Kidney (tissue), 14 donors: Measurements from ENCODE around the gene CTNND2. TPM values are rescaled to one million over a fixed set of nuclear protein-coding genes. Genes with fewer than 3 reads are reported as not detected.

Experiments used
- DNase-seq, 5 donors: peaks; one replicate each; pipeline ENCODE4 v3.0.0-alpha.2; 2013 to 2020
- FAIRE-seq: peaks from 2 replicates; lab custom pipeline; 2012; peaks lifted over from hg19 to GRCh38; lab: Jason Lieb, UNC
- H3K27ac ChIP-seq, 2 donors: one replicate each; pipeline ENCODE4 v1.7.0; 2013; ENCODE audit warnings: low read depth in 2 of 2, low read length in 2 of 2, inconsistent platforms in 1 of 2
- H3K27me3 ChIP-seq: one replicate; pipeline ENCODE4 v1.7.1; 2013; ENCODE audit warnings: low read length, inconsistent platforms; ENCODE audit not compliant: control insufficient read depth, insufficient read depth
- H3K36me3 ChIP-seq, 3 donors: one replicate each; pipeline versions ENCODE4 v1.7.0 to v1.7.1; 2013; ENCODE audit warnings: low read length in 3 of 3, control low read depth in 1 of 3, inconsistent platforms in 1 of 3; ENCODE audit not compliant: insufficient read depth in 3 of 3, control insufficient read depth in 2 of 3
- H3K4me1 ChIP-seq, 3 donors: one replicate each; pipeline versions ENCODE4 v1.7.0 to v1.7.1; 2013; ENCODE audit warnings: low read length in 3 of 3, inconsistent platforms in 1 of 3, low read depth in 1 of 3; ENCODE audit not compliant: control insufficient read depth in 2 of 3, insufficient read depth in 2 of 3
- H3K4me3 ChIP-seq, 3 donors: one replicate each; pipeline versions ENCODE4 v1.7.0 to v1.8.1; 2013; ENCODE audit warnings: low read length in 3 of 3, control low read depth in 1 of 3, inconsistent platforms in 1 of 3
- H3K9ac ChIP-seq, 3 donors: one replicate each; pipeline versions ENCODE4 v1.7.0 to v1.7.1; 2013; ENCODE audit warnings: low read length in 3 of 3, control low read depth in 1 of 3, inconsistent platforms in 1 of 3
- H3K9me3 ChIP-seq, 3 donors: one replicate each; pipeline versions ENCODE4 v1.7.0 to v1.7.1; 2013; ENCODE audit warnings: low read length in 3 of 3, control low read depth in 1 of 3, inconsistent platforms in 1 of 3; ENCODE audit not compliant: control insufficient read depth in 2 of 3, insufficient read depth in 1 of 3
- intact Hi-C: fragments of 100-400 bp; cut with DNase I; formaldehyde crosslinking; loops from one replicate; pipeline ENCODE4 v1.11.1; 2022
- polyA plus RNA-seq: library from polyadenylated mRNA; stranded (reverse); fragments of 350-450 nt; fragmentation: Illumina TruSeq; extraction: RNeasy Lipid Tissue Mini Kit (QIAGEN cat#74804); gene quantifications from one replicate; pipeline ENCODE4 v1.2.3, GENCODE V29; 2014; ENCODE audit warnings: low read depth, low replicate concordance; ENCODE audit not compliant: insufficient read depth
- total RNA-seq: library from RNA; stranded (reverse); fragmentation: NEBNext Ultra II Directional; extraction: Animal tissue kit (Norgen Biotek cat#: 25700); gene quantifications from one replicate; pipeline ENCODE4 v1.2.1, GENCODE V29; 2021
- TF ChIP-seq, protein P1 (sequence below): IDR thresholded peaks from 3 replicates; pipeline ENCODE4 v1.5.1; 2012; ENCODE audit warnings: mild to moderate bottlenecking, moderate library complexity, borderline replicate concordance; ENCODE audit not compliant: insufficient read depth; ENCODE audit errors: extremely low read depth
- donor health status: control.
- donor health status: control.
- donor health status: control.
- donor health status: control.
- donor health status: control.
- donor health status: DM: yes; HTN: yes; CAD: no.
- donor health status: Normal renal cell carcinoma (clear cell type).

The CTNND2 gene
- total and polyA plus RNA-seq, 2 donors from 2014 or later, result 0.15 to 0.79 TPM

DNA sequence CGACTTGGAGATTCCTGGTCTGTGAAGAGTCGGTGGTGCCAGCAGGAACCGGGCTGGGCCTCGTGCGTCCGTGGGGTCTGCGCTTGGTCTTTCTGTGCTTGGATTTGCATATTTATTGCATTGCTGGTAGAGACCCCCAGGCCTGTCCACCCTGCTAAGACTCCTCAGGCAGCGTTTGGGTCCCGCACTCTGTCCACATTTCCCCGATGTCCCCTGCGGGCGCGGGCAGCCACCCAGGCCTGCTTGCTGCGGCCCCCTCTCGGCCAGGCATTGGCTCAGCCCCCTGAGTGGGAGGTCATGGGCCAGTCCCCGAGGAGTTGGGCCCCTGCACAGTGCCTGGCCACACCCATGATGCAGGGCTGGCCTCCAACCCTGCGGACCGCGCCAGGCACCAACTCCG lies 27.4 kb upstream of the CTNND2 start:
- no peaks in the 10 kb centered on the region for H3K36me3 ChIP-seq
- FAIRE-seq (no peak), DNase-seq (no peak)
- no peak overlapping the region for H3K4me3 ChIP-seq
- H3K27ac ChIP-seq, result no peak overlapping the region
- H3K4me1 ChIP-seq, result no peaks in the 10 kb centered on the region
- no peaks in the 10 kb centered on the region for H3K27me3 ChIP-seq
- no peaks in the 10 kb centered on the region for H3K9me3 ChIP-seq
- TF ChIP-seq, protein P1, sequence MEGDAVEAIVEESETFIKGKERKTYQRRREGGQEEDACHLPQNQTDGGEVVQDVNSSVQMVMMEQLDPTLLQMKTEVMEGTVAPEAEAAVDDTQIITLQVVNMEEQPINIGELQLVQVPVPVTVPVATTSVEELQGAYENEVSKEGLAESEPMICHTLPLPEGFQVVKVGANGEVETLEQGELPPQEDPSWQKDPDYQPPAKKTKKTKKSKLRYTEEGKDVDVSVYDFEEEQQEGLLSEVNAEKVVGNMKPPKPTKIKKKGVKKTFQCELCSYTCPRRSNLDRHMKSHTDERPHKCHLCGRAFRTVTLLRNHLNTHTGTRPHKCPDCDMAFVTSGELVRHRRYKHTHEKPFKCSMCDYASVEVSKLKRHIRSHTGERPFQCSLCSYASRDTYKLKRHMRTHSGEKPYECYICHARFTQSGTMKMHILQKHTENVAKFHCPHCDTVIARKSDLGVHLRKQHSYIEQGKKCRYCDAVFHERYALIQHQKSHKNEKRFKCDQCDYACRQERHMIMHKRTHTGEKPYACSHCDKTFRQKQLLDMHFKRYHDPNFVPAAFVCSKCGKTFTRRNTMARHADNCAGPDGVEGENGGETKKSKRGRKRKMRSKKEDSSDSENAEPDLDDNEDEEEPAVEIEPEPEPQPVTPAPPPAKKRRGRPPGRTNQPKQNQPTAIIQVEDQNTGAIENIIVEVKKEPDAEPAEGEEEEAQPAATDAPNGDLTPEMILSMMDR, result no peak
- intact Hi-C loops, result no loop called here
- no peak overlapping the region for H3K9ac ChIP-seq

DNA sequence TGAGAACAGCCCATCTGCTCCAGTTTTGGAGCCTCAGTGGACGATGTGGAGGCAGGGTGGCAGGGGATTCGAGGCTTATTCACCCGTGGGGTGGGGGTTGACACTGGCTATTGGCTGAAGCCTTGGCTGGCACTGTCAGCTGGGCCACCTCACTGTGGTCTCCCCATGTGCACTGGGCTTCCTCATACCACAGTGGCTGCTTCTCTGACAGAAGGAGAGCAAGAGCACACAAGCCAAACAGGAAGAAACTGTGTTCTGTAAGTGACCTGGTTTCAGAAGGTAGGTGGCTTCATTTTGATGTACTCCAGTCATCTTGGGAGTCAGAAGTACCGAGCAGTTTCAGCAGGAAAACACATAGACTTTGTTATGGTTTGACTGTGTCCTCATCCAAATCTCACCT lies 24.7 kb upstream of the CTNND2 start:
- DNase-seq (no peak), FAIRE-seq (no peak)
- Histone ChIP-seq H3K4me1 (no peaks in the 10 kb centered on the region), H3K4me3 (no peak overlapping the region), H3K36me3 (no peaks in the 10 kb centered on the region), H3K9ac (no peak overlapping the region), H3K27me3 (no peaks in the 10 kb centered on the region), H3K27ac (no peak overlapping the region), H3K9me3 (no peaks in the 10 kb centered on the region)
- TF ChIP-seq, protein P1, result no peak
- intact Hi-C loops, result no loop called here

DNA sequence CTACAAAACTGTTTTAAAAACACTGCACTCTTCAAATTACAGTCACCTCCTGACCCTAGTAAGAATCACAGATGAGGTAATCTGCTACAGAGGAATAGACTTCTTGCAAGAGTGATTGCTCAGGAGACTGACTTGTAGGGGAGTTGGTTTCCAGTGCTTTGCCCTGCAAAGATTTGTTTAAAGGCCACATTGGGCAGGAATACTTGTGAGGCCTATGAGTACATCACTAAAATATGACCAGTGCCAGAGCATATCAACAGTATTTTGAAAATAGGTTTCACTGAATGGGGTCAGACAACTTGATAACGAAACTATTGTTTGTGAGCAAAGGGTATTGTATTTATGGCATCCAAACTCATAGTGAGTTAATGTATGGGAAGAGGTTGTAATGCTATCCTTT lies 21.5 kb upstream of the CTNND2 start:
- Histone ChIP-seq H3K27me3 (no peaks in the 10 kb centered on the region), H3K36me3 (no peaks in the 10 kb centered on the region), H3K4me1 (no peaks in the 10 kb centered on the region), H3K27ac (no peak overlapping the region), H3K4me3 (no peak overlapping the region), H3K9ac (no peak overlapping the region), H3K9me3 (no peaks in the 10 kb centered on the region)
- TF ChIP-seq, protein P1, result no peak
- intact Hi-C loops, result no loop called here
- no peak for DNase-seq
- no peak for FAIRE-seq

DNA sequence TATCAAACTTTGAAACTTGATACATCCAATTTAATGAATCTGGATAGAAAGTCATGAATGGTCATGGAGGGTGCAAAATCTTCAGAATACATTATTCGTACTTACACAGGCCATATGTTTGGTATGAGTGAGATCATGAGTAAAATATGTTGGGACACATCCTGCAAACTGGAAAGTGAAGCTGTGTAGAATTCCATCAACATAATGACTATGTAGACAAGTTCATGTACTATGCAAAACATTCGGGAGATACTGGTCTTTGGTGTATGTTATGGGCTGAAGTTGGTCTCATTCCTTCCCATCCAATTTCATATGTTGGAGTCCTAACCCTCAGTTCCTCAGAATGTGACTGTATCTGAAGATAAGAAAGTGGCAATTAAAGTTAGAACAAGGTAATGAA lies 18.1 kb upstream of the CTNND2 start:
- Histone ChIP-seq H3K27ac (no peak overlapping the region), H3K36me3 (no peaks in the 10 kb centered on the region), H3K9ac (no peak overlapping the region), H3K4me1 (no peaks in the 10 kb centered on the region), H3K9me3 (no peaks in the 10 kb centered on the region), H3K27me3 (no peaks in the 10 kb centered on the region), H3K4me3 (no peak overlapping the region)
- FAIRE-seq (no peak), DNase-seq (no peak)
- intact Hi-C loops, result no loop called here
- TF ChIP-seq, protein P1, result no peak
